NCI-H1105 (cell line): ENCODE measurements around the gene FAM53B.
"Not testable (repeated sequence)": the region's sequence is repeated elsewhere in the genome, so short reads cannot be mapped to it uniquely, and the experiment has no call there.

Source experiments
- DNase-seq: peaks from one replicate; lab custom pipeline; 2025; lab: John Stamatoyannopoulos, UW

The FAM53B gene

DNA sequence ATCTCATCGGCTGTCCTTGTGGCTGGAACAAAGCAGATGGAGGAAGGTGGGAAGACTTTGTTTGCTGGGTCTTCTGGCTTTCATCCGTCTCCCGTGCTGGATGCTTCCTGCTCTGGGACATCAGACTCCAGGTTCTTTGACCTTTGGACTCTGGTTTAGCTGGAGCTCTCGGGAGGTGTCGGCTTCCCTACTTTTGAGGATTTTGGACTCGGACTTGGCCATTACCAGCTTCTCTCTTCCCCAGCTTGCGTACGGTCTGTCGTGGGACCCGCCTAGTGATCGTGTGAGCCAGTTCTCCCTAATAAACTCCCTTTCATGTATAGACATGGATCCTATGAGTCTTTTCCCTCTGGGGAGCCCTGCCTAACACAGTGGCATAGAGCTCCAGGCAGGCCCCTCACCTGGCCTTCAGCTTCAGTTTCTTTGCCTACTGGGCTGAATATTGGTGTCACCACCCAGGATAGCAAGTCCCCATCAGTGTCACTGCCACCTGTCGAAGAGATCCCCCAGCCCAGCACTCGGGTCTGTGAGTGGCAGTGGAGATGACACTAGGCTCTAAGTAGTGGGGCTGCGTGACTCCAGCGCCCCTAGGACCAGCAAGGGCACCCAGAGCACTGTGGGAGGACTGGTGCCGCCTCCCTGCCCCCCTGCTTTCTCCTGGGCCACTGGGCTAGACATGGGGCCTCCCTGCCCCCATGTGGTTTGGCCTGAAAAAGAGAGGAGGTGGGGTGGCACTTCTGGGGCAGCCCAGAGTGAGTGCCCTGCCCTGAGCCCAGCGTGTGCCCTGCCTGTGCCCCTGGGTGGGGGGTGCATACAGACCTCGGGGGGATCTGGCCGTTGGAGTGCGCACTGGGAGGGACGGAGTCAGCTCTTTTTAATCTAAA is 147.0 kb downstream of the FAM53B start:
- no peak for DNase-seq

DNA sequence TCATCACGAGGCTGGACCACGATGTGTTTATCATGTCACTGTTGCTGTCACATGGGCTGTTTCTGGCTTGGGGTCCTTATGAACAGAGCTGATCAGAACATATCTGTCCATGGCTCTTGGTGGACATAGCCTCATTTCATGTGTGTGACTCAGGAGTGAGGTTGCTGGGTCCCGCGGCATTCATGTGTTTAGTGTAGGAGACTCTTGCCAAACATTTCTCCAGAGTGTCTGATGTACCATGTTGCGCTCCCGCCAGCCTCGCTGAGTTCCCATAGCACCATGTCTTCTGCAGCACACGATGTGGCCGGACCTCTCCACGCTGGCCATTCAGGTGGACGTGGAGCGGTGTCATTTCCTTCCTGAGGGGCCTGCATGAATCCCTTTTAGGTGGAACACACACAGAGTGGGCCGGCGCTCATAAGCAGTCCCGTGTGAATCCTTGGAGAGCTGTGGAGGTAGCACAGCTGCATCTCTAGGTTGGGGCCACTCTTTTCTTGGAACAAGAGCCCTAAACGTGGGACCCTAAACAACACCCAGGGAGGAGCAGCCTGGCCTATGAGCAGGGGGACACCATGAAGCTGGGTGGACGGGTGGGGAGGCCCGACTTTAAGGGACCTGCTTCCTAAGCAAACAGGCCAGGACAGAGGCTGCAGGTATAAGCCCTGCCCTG is 147.9 kb downstream of the FAM53B start:
- DNase-seq, result no peak

DNA sequence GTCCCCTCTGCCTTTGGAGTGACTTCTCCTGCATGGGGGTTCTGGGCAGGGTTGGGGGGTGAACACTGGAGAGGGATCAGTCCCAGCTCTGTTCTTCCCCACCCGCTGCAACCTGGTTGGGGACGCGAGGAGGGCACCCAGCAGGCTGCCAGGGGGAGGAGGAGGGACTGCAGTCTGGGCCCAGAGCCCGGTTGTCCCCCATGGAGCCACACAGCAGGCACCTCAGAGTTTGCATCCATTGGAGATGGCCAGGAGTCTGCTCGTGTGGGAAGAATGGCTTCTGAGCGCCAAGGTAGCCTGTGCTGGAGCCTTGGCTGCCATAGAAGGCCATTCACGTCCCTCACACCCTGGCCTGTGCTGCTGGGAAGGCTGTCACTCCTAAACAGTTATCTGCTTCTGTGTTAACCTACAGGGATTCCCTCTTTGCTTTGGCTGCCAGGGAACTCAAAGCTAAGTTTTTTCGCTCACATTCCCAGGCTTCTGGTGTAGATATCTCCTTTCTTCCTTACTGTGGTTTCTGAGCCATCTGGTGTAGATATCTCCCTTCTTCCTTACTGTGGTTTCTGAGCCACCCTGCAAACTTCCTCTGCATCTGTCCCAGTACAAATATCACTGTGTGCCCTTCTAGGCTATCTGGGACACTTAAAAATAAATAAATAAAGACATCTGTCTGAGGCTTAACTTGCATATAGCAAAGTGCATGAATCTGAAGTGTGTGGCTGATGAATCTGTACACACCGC is 148.9 kb downstream of the FAM53B start:
- DNase-seq, result no peak

DNA sequence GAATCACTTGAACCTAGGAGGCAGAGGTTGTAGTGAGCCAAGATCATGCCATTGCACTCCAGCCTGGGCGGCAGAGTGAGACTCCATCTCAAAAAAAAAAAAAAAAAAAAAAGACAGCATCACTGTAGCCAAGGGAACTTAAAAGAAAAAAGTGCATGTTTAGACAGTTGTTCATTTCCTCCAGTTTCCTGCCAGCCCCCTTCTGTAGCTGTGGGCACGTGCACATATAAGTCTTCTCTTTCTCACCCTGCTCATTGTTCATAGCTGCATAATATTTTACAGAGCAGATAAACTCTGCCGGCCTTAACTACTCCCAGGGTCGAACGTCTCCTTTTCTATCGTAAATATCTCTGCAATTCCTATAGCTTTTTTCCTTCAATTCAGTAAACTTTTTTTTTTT is 149.9 kb downstream of the FAM53B start:
- no peak for DNase-seq

DNA sequence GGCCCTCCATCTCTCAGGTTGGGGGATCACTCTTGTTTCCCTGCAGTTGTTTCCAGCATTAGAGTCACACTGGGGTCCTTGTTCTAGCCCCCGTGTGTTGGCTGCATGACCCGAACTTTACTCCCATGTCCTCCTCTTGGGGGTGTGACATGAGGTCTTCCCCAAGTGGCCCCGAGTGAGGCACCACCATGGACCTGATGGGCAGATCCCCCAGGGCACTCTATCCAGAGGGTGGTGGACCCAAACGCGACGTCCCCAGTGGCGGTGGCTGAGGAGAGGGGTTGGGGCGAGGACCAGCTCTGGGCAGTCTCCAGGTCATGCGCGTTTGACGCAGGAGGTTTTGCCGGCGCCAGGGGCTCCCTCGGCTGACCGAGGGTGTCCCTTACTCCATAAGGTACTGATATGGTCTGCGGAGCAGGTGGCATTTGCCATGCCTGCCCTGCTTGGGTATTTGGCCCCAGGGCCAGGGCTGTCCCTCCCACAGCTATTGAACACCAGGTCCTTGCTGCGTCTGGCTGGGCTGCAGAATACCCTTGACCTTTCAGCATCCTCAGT is 150.7 kb downstream of the FAM53B start:
- no peak for DNase-seq

DNA sequence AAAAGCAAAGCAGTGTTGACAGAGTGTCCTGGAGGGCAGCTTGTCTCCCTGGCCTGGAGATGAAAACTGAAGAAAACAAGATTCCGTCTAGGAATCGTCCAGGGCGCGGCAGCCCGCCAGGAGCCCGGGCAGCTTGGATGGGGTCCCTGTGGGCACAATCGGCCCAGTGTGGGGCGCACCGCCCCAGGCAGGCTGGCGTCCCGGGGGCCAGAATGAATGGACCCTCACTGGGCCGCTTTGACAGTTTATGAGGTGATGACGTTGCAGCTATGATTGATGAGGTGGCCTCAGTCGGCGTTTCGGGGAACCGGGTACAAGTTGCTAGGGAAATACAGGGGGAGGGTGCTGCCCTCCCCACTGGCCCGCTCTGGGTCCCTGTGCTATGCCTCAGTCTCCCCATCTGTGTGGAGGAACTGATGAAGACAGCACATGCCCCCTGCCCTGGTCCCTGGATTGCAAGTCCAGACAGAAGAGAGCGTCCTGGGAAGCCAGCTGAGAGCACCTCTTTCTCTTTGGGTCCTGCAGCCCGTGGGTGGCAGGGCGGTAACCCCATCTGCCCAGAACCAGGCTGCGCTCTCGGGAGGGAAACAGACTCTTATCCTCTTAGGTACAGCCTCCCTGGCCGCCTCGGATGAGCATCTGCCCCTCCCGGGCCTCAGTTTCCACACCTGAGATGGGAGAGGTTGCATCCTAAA is 151.3 kb downstream of the FAM53B start:
- no peak for DNase-seq

DNA sequence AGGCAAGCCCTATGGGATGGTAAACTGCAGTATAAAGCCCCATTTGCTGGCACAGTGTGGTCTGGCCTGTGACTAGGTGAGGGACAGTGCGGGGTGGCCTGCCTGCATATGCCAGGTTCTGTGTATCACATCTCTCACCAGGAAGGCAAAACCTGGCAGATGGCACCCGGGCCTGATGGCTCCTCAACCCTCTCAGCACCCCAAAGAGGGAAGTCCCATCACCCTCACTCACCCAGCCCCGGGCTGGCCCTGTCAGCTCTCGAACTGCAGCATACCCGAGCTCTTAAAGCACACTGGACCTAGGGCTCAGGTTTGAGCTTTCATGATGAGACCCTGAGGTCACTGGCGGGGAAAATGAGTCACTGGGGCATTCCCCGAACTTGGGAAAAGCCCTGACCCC is 152.1 kb downstream of the FAM53B start:
- DNase-seq, result no peak

DNA sequence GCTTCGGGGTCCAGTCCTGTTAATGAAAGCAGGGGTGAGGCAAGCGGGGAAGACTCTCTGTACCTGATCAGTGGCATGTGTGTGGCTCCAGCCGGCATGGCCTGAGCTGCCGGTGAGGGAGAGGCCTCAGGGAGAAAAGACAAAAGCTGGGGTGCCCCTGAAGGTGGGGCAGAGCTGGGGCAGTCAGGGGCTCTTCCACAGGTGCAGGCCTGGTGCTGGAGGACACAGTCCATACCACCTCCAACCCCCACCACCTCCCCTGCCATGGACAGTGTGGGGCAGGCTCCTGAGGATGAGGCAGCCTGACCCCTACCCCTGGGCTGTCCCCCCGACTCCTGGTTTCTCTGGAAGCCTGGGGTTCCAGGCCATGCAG is 153.1 kb downstream of the FAM53B start:
- DNase-seq, result no peak

DNA sequence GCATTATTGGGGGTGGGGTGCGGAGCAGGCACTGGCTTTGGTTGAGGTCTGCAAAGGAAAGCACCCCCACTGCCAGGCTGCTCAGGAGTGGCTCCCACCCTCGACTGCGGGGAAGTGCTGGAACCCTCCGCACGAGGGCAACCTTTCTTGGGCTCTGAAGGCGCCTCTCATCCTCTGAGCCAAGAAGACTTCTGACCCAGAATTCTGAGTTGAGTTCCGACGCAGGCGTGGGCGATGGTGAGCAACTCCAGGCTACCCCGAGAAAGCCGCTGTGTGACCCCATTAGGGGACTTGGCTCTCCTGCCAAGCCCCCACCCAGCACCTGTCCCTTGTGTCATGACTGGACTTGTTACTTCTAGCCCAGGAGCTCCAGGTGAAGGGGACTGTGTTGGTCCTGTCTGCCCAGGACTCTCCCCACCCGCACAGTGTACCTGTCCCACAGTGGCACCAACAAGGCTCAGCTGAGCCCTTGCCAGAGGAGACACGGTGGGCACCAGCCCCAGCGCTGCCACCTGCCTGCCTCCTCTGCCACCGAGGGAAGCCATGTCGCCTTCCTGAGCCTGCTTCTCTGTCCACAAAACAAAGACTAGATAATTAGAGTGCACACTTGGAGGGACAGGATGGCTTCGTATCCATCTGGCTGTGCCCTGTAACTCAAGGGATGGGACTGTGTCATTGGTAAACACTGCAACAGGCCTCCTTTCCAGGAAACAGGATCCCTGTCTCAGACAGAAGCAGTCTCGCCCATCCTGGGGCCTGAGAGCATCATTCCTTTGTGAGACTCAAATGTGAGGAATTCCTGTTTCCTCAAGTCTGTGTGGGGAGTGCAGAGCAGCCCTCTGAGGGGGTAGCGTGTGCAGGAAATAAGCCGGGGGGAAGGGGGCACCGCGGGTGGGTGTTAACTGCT is 153.7 kb downstream of the FAM53B start:
- DNase-seq, result no peak

DNA sequence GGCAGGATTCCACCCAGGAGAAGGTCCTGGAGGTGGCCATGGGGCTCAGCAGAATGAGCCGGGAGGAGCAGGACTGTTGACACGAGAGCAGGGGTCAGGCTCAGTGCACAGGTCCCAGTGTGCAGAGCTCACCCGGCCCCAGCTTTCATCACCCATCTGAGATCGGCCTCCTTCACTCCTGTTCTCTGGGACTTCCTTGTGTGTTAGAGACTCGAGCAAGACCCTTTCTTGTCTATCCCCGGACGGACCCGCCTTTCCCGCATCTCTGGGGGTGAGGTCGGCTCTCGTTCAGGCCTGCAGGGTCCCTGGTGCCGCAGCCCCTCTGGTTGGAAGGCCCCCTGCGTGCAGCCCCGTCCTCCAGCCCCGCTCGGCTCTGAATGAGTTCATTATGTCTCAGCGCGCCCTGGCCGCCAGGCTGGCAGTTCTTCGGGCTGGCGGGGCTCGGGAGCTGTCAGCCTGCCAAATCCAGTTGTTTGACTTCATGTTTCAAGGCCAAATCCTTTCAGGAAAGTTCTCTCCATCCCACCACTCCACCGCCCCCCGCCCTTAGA is 154.6 kb downstream of the FAM53B start:
- peak; percentile 48 for DNase-seq

DNA sequence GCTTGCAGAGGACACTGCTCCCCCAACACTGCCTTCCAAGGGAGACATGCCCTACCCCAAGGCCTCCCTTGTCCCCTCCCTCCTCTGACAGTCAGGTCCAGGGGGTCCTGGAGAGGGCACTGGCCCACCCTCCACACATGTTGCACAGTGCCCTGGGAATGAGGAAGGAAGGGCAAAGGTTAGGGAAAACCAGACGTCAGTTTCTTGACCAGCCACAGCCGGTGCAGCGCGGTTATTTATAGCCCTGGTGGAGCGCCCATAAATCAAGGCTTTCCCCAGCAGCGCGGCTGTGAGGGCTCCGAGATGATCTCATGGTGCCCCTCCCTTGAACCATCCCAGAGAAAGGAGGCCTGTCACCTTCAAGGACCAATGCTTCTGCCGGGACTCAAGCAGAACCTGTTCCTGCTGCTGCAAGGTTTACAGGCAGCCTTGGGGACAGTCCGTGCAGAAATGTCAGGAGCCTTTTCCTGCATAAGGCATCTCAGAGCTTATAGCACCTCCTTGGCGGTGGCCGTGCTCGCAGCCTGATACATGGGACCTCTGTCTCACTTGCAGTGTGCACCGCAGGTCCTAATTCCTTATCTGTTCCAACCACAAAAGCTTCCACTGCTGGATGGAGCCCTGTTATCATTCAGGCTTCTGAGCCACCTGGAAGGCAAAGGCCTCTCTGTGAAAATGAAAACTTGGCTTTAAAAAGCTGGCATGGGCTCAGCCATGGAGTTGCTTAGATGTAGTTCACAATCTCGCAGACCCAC is 155.3 kb downstream of the FAM53B start:
- no peak for DNase-seq

DNA sequence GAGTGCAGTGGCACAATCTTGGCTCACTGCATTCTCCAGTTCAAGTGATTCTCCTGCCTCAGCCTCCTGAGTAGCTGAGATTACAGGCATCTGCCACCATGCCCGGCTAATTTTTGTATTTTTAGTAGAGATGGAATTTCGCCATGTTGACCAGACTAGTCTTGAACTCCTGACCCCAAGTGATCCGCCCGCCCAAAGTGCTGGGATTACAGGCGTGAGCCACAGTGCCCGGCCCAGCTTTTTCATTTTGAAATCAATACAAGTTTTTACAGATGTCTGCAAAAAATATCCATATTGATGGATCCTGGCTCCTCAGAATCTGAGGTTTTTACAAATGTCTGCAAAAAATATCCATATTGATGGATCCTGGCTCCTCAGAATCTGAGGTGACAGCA is 155.8 kb downstream of the FAM53B start:
- not testable (repeated sequence) for DNase-seq

DNA sequence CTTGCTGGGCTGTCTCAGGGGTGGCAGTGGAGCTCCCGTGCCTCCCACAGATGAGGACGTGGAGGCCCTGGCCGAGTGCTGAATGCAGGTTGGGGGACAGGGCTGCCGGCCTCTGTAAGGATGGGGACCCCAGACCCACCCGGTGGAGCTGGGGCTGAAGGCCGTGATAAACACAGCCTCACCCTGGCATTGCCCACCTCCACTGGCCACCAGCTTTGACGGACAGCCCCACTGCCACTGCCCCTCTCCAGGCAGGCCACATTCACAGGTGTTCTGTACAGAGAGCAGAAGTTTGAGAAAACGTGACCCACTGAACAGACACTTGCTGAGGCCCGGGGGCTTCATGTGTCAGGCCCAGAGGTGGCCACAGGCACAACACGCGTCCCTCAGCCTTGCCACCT is 156.4 kb downstream of the FAM53B start:
- DNase-seq, result no peak

DNA sequence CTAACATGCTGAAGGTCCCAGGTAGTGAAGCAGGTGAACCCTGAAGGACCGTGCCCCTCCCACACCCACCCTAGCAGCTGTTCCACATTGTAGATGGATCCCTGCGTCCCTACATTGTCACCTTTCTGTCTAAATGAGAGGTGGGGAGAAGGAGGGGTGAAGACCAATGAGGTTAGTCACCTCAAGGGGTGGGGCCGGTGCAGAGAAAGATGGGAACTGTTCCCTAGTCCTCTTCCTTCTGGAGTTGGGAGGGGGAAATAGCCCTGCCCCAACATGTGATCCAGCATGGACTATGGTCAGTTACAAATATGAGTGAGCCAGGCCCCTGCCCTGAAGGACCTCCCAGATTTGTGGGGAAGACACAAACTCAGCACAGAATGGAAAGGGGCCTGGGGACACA is 158.0 kb downstream of the FAM53B start:
- no peak for DNase-seq

DNA sequence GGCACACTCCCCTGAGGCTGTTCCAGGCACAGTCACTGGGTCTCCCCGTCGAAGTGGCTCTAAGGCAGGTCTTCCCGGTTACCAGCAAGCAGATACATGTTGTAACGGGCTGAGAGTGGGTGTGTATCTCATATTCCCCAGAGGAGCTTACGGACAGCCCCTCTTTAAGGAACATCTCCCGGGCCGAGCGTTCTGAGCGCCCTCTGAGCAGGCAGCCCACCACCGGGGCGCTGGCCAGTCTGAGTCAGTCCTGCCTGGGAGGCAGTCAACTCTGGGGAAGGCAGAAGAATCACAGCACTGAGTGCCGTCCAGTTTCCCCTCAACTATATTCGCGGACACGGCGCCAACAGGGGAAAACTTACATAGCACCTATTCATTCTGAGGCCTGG is 165.2 kb downstream of the FAM53B start:
- DNase-seq, result no peak

DNA sequence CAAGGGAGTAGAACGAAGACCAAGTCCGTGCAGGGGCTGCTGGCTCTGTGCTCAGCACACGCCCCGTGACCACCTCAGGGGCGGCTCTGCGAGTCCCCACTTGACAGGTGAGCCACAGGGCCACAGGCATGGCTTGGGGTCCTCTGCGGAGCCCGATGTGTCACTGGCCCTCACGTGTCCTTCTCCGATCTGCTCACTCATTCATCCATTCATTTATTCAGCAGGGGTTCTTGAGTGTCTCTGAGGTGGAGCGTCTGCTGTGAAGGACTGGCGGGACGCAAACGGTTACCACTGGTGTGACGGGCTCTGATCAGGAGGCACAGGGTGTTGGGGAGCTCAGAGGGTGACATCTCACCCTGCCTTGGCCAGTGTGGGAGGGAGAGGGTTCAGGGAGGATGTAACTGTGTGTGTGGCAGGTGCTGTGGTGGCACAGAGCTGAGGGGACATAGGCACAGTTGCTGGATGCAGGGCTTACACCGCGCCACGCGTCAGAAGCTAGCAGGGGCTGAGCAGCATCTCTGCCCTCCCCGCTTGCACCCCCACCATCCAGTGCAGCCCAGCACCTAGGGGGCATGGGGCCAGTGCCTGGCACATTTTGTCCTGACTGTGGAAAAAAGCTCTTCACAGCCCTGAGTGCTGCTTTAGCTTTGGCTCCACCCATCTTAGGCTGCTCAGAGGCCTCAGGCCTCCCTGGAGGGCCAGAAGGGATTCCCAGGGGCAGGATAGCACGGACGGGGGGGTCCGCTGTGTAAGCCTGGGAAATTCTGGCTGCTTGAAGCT is 165.8 kb downstream of the FAM53B start:
- DNase-seq, result no peak

DNA sequence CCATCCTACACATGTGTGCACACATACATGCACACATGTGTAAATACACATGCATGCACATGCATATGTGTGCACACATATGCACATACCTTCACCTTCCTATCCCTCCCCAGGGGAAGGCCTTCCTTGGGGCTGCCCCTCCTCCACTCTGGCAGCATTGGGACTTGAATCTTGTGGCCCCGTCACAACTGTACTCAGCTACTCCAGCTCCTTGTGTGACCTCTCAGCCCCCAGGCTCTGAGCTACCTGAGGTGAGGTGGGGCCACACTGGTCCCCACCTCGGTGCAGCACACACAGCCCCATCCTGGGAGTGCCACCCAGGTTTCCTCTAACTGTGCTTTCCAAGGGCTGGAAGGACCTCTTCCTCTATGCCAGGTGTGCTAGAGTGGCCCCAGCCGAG is 166.5 kb downstream of the FAM53B start:
- DNase-seq, result no peak

DNA sequence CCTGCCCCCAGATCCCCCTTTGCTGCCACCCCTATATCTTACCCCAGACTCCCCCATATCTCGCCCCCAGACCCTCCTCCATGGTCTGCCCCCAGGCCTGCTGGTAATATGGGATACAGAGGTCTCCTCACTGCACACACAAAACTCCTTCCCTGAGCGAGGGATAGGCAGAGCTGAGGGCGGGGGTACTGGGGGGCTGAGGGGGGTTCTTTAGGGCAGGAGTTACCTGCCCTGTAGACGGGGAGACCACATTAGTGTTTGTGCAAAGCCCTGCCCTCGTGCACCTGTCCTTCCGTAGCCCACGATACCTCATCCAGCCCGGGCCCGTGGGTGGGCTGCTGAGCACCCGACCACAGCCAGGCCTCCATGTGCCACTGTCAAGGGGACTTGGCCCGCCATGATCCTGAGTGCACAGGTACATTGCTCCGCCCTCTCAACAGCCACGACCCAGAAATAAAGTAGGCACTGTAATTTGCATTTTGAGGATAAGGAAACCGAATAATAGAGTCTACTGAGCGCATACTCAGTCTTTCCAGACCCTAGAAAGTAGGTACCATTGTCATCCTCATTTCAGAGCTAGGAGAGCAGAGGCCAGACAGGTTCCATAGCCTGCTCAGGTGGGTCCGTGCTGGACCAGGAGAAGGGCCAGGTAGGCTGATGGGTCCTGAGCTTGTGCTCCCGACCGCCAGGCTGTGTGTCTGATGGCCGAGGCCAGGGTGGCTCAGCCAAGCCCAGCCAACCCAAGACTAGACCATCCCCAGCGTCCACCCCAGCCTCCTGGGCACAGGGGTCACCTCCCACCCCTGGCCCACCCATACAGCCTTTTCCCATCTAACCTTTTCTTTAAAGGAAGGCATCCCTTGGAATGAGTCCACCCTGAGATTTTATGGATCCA is 167.4 kb downstream of the FAM53B start:
- no peak for DNase-seq
